ENCODE data around the gene SBF1.

The SBF1 gene

DNA sequence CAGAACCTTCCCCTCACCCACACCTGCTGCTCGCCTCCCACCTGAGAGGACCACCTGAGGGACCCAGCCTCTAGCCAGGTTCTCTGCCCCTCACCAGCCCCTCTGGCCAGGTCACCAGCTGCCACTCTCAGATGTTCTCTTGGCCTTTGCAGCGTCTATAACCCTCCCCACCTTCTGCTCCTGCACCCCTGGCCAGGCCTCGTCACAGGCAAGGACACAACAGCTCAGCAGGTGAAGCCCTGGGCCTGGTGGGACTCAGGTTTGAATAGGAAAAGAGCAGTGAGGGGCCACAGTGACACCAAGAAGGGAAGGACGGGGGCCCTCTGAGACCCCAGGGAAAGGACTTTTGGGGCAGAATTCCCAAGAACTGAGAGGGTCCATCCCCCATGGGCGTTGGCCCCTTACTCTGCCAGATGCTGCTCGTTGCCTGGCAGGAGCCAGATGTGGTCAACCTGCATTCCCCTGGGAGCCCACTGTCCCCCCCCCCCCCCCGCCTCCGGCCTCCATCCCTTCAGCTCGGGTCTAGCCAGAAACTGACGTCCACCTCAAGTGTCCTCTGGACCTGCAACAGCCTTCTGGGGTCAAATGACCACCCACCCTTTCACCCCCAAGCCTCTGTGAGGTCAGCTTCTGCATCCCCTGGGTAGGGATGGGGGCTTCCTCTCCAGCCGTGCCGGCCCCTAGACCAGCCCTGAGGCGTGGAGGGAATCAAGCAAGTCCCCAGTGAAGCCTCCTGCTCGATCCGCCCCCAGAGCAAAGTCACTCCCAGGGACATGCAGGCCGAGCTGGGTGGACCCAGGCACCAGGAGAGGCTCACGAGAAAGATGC lies 28.7 kb downstream of the SBF1 start:
- Histone ChIP-seq H2AFZ (ENCODE audit: low read depth, low read length) (no peak overlapping the region), H3K36me3 (replicated peaks; ENCODE audit: low read depth, low read length) (peaks cover 3% of the 10 kb centered on the region), H3K9me3 (ENCODE audit: insufficient read depth, low read length) (no peaks in the 10 kb centered on the region), H3K27ac (ENCODE audit: low read length) (no peak overlapping the region), H3K4me2 (ENCODE audit: low read length) (no peak overlapping the region), H3K79me2 (ENCODE audit: low read length) (no peaks in the 10 kb centered on the region), H3K4me1 (ENCODE audit: low read length) (no peaks in the 10 kb centered on the region), H3K4me3 (ENCODE audit: low read length) (no peak overlapping the region), H3K9ac (ENCODE audit: low read length) (no peak overlapping the region), H3K27me3 (ENCODE audit: low read depth, low read length) (no peaks in the 10 kb centered on the region), H4K20me1 (ENCODE audit: insufficient read depth, low read length) (no peaks in the 10 kb centered on the region)
- TF ChIP-seq CTCF (IDR thresholded peaks at IDR 0.05; ENCODE audit: low read depth, low read length) (no peak), EZH2phosphoT487 (IDR thresholded peaks at IDR 0.05; ENCODE audit: low read depth) (no peak)

GRCh38 chr22:50445071-50445879 lies 29.6 kb downstream of the SBF1 start:
- Histone ChIP-seq H3K79me2 (ENCODE audit: low read length) (no peaks in the 10 kb centered on the region), H3K4me2 (ENCODE audit: low read length) (no peak overlapping the region), H3K36me3 (replicated peaks; ENCODE audit: low read depth, low read length) (no peaks in the 10 kb centered on the region), H2AFZ (ENCODE audit: low read depth, low read length) (no peak overlapping the region), H3K27me3 (ENCODE audit: low read depth, low read length) (no peaks in the 10 kb centered on the region), H4K20me1 (ENCODE audit: insufficient read depth, low read length) (no peaks in the 10 kb centered on the region), H3K9me3 (ENCODE audit: insufficient read depth, low read length) (no peaks in the 10 kb centered on the region), H3K4me3 (ENCODE audit: low read length) (no peak overlapping the region), H3K9ac (ENCODE audit: low read length) (no peak overlapping the region), H3K27ac (ENCODE audit: low read length) (no peak overlapping the region), H3K4me1 (ENCODE audit: low read length) (no peaks in the 10 kb centered on the region)
- no peak for TF ChIP-seq EZH2phosphoT487 (IDR thresholded peaks at IDR 0.05; ENCODE audit: low read depth)
- no peak for TF ChIP-seq CTCF (IDR thresholded peaks at IDR 0.05; ENCODE audit: low read depth, low read length)

GRCh38 chr22:50444663-50445062 lies 30.2 kb downstream of the SBF1 start:
- Histone ChIP-seq H3K4me2 (ENCODE audit: low read length) (no peak overlapping the region), H3K36me3 (replicated peaks; ENCODE audit: low read depth, low read length) (no peaks in the 10 kb centered on the region), H3K27me3 (ENCODE audit: low read depth, low read length) (no peaks in the 10 kb centered on the region), H4K20me1 (ENCODE audit: insufficient read depth, low read length) (no peaks in the 10 kb centered on the region), H2AFZ (ENCODE audit: low read depth, low read length) (no peak overlapping the region), H3K79me2 (ENCODE audit: low read length) (no peaks in the 10 kb centered on the region), H3K27ac (ENCODE audit: low read length) (no peak overlapping the region), H3K9ac (ENCODE audit: low read length) (no peak overlapping the region), H3K4me3 (ENCODE audit: low read length) (no peak overlapping the region), H3K4me1 (ENCODE audit: low read length) (no peaks in the 10 kb centered on the region), H3K9me3 (ENCODE audit: insufficient read depth, low read length) (no peaks in the 10 kb centered on the region)
- TF ChIP-seq CTCF (IDR thresholded peaks at IDR 0.05; ENCODE audit: low read depth, low read length) (no peak), EZH2phosphoT487 (IDR thresholded peaks at IDR 0.05; ENCODE audit: low read depth) (no peak)
